ENCODE results near the gene PFN3.
"Not testable (repeated sequence)": the region's sequence is repeated elsewhere in the genome, so short reads cannot be mapped to it uniquely, and the experiment has no call there.

The PFN3 gene

GRCh38 chr5:177372034-177372896 lies 28.2 kb downstream of the PFN3 start:
- DNase-seq (ENCODE audit: low read depth): no peak

GRCh38 chr5:177371120-177372033 lies 29.1 kb downstream of the PFN3 start:
- DNase-seq (ENCODE audit: low read depth): no peak

DNA sequence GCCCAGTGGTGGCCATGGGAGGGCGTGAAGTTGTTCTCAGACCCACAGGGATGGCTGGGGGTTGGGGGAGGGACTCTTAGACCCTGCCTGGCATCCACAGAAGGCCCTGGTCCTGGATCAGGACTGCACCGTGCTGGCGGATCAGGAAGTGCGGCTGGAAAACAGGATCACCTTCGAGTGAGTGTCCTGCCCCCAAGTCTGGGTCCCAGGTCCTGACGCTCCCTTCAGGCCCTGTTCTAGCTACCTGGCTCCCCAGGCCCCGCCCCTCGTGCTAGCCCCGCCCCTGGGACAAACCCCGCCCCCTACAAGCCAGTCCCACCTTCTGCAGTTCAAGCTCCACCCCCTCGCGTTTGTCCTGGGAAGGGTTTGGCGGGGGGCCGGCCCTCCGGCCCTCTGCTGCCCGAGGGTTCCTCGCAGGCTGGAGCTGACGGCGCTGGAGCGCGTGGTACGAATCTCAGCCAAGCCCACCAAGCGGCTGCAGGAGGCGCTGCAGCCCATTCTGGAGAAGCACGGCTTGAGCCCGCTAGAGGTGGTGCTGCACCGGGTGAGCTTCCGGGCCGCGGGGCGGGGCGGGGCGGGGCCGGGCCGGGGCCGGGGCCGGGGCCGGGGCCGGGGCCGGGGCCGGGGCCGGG lies 29.9 kb downstream of the PFN3 start:
- DNase-seq (ENCODE audit: low read depth): peak; percentile 19

DNA sequence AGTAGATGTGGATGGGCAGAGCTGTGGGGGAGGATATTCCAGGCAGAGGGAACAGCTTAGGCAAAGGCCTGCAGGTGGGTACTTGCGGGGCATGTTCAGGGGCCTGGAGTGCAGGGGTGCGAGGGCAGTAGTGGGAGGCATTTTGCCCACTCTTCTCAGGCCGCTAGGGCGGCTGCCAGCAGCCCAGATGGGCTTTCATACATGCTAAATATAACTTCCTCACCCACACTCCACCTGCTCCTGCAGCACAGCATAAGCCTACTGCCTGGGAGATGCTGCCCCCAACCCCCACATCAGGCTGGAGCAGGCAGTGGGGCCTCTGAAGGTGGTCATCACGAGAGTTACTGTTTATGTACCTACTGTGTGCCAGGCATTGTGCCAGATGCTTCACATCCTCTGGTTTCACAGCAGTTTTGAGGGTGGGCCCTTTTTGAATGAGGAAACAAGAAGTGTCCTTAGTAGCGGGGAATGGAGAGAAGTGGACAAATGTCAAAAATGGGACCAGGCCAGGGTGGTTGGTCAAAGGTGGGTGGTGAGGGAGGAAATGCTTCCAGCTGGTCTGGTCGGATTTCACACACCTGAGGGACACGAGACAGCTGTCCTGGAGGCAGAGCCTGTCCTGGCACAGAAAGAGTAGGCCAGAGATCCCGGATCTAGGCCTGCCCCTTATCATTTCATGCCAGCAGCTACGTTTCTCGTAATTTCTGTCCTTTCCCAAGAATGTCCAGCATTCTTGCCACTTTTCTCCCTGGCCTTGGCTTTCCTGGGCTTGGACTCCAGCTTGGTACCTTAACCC lies 30.6 kb downstream of the PFN3 start:
- no peak for DNase-seq (ENCODE audit: low read depth)

DNA sequence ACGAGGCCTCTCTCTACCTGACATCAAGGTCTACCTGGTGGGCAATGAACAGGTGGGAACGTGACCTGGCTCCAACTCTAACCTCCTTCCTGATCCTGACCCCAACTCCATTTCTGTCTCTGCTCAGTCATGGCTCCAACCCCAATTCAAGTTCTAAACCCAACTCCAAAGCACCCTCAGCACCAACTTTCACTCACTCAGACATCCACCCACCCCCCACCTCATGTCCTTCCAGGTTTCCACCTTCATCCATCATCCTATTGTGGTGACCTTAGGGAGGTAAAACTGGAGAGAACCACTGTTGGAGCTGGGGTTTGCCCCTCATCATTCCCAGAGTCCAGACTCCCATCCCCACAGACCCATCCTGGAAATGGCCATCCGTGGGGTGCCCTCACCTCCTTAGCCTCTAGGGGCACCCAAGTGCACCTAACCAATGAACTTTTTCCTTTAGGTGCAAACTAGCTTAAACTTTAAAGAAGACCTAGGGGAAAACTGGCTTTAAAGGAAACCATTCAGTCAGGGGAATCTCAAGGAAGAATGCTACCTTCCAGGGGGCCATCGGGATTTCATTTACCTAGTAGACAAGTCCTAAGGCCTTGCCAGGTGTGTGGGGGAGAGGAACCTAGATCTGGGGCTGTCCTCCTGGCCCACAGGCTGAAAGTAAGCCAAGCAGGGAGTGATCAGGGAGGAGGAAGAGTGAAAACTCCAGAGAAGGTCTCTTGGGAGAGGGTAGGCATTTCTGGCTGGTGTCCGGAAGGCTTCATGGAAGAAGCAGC lies 31.4 kb downstream of the PFN3 start:
- no peak for DNase-seq (ENCODE audit: low read depth)

- no peak for DNase-seq (ENCODE audit: low read depth)
Observed at GRCh38 chr5:177367981-177368868, 32.2 kb downstream of the PFN3 start.

GRCh38 chr5:177367323-177367848 lies 33.1 kb downstream of the PFN3 start:
- no peak for DNase-seq (ENCODE audit: low read depth)

DNA sequence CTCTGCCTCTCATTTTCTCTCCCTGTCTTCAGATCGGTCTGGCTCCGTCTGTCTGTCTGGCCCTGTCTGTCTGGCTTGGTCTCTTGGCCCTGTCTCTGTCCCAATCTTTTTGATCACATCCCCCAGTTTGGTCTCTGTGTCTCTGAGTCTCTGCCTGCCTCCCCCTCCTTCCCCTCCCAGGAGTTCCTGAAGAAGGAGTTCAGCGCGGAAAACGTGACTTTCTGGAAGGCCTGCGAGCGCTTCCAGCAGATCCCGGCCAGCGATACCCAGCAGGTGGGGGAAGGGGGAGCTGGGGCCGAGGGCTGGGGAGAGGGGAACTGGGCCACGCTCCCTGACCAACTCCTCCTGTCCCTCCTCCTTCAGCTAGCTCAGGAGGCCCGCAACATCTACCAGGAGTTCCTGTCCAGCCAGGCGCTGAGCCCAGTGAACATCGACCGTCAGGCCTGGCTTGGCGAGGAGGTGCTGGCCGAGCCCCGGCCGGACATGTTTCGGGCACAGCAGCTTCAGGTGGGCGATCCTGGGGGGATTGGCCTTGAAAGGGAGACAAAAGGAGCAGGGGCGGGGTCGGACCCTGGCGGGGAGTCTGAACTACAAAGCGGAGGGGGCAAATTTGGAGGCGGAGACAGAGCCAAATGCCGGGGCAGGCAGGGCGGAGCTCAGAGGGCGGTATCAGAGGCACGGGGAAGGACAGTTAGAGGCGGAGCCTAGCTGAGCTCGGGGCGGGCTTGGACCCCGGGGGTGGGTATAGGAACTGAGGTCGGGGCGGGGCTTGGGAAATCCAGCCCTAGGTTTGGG lies 33.7 kb downstream of the PFN3 start:
- peak; percentile 25 for DNase-seq (ENCODE audit: low read depth)

DNA sequence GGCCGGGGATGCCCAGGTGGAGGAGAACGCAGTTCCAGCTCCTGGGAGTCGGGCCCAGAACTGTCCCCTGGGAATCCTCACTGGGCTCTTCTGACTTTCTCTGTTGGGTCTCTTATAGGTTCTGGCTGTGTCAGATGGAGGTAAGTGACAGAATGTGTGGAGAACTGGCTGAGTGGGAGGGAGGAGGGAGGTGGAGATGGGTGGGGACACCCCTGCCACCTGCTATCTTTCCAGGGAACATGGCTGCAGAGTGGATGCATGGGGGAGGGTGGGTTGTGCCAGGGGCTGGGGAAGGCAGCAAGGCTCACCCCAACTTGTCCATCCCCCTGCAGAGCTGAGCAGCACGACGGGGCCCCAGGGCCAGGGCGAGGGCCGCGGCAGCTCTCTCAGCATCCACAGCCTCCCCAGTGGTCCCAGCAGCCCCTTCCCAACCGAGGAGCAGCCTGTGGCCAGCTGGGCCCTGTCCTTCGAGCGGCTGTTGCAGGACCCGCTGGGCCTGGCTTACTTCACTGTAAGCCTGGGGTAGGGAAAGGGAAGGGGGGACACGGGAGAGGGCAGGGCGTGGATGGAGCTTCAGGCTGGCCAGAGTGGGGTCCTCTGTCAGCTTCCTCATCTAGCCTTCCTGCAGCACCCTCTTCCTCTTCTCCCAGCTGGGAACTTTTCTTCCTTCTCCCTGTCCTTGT lies 34.5 kb downstream of the PFN3 start:
- DNase-seq (ENCODE audit: low read depth): no peak

DNA sequence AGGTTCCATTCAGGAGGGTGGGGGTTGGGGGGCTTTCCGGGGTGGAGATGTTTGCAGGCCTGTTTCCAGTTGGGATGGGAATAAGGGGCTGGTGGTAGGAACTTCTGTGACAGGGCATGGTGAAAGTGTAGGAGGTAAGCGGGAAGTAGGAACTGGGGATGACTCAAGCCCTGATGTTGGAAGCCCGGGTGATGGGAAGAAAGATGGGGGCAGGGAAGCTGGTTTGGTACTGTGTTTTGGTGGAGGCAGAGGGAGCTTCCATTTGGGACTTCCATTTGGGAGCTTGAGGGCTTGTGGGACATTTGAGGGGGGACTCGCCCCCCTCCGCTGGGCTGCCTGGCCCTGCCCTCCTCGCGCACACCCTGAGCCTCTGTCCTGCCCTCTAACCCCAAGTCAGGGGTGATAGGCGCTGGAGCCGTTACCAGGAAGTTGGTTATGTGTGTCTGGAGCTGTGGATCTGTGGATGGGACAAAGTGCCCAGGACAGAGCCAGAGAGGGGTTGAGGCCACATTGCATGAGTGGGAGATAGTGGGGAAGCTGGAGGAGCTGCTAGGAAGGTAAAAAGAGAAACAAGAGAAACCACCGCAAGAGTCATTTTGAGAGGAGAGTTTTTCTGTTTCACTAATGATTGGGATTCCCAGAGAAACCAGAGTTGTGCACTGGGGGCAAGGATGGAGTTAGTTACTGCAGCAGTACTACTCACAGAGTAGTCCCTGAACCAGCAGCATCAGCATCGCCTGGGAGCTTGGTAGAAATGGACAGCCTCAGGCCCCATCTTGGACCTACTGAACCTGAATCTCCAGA lies 36.1 kb downstream of the PFN3 start:
- no peak for DNase-seq (ENCODE audit: low read depth)

- DNase-seq (ENCODE audit: low read depth): no peak
Observed at GRCh38 chr5:177363565-177363964, 36.9 kb downstream of the PFN3 start.

DNA sequence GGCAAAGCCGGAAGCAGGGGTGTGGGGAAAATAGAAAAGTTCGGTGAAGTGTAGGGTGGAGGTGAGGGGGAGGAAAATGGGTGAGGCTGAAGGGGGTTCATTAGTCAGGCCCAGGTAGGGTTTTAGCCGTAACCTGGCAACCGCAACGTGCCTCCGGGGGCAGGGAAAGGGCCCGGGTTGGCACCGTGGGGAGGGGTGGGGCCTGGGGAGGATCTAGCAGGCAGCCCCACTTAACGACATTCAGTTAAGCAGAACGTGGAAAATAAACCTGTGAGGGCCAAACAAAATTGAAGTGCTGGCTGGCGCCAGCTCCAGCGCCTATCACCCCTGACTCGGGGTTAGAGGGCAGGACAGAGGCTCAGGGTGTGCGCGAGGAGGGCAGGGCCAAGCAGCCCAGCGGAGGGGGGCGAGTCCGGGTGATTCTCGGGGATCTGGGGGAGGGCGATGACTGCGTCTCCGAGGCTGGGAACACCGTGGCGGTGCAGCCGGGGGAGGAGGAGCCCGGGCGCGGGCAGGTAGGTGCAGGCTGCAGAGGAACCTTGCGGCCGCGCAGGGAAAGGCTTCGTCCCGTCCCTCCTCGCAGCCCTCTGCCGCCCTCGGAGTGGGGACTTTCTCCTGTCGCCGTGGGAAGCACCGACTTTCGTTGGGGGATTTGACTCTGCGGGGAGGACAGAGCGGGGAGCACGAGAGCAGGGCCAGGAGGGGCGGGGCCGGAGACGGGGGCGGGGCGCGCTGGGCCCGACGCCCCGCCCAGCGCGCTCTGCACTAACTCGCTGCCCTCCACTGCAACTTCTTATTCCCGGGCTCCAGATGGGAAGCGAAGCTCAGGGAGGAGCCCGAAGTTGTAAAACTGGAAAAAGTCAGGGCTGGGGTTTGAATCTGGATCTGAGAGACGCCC lies 37.6 kb downstream of the PFN3 start:
- no peak for DNase-seq (ENCODE audit: low read depth)

DNA sequence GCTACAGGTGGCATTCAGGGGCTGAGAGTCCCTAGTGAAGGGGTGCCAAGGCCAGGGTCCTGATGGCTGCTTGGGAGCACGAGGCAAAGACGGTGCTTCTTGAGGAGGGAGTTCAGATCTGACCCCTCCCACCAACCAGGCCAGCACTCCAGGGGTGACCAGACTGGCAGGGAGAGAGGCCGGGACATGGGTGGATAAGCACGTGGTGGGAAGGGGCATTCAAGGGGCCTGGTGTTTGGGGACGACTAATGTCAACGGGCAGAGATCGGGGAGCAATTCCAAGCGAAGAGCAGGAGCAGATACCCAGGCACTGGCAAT lies 38.2 kb downstream of the PFN3 start:
- no peak for DNase-seq (ENCODE audit: low read depth)

GRCh38 chr5:177361418-177362291 lies 38.8 kb downstream of the PFN3 start:
- no peak for DNase-seq (ENCODE audit: low read depth)

- DNase-seq (ENCODE audit: low read depth): not testable (repeated sequence)
Observed at GRCh38 chr5:177360740-177361139, 39.7 kb downstream of the PFN3 start.

Data from GM04503 (cell line).